ENCODE measurements around the gene MISP. TPM values are rescaled to one million over a fixed set of nuclear protein-coding genes. Genes with fewer than 3 reads are reported as not detected.
A peak's percentile ranks its signal among the peaks of the same experiment; 100 is the strongest.

The MISP gene
- total and polyA plus RNA-seq, 9 of the 15 experiments (the other 6 are each of a cell fraction or from before 2014, with no cell fraction given): 0.04 to 0.29 (median 0.05) TPM; not detected in 5

DNA sequence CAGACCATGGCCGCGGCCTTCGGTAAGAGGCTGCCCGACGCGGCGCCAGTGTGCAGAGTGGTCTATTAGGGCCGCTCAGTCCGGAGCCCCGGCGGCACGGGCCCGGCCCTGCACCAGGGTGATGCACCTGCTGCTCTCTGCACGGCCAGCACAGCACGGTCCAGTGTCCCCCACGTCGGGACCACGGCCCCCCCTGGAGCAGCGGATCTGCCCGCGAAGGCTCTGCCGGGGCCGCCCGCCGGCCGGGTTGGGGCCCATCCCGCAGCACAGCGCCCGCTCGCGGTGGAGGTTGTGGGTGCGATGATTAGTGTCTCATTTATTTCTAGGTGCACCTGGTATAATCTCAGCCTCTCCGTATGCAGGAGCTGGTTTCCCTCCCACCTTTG lies 54.2 kb downstream of the MISP start (continued):
- TF ChIP-seq CTCF (IDR thresholded peaks at IDR 0.05 in 2 of 3, conservative IDR thresholded peaks at IDR 0.05 in 1 of 3; ENCODE audit: insufficient read depth in 2 of 3, low read depth in 1 of 3, low read length in 3 of 3): no peak
- TF ChIP-seq USF2 (CRISPR knock-in tag; IDR thresholded peaks at IDR 0.05): no peak
- TF ChIP-seq ADNP (tag; IDR thresholded peaks at IDR 0.05): no peak
- peak; percentile 11 for TF ChIP-seq RBM22 (IDR thresholded peaks at IDR 0.05; ENCODE audit: low read depth, low read length, poor library complexity, severe bottlenecking)
- TF ChIP-seq, protein P1, sequence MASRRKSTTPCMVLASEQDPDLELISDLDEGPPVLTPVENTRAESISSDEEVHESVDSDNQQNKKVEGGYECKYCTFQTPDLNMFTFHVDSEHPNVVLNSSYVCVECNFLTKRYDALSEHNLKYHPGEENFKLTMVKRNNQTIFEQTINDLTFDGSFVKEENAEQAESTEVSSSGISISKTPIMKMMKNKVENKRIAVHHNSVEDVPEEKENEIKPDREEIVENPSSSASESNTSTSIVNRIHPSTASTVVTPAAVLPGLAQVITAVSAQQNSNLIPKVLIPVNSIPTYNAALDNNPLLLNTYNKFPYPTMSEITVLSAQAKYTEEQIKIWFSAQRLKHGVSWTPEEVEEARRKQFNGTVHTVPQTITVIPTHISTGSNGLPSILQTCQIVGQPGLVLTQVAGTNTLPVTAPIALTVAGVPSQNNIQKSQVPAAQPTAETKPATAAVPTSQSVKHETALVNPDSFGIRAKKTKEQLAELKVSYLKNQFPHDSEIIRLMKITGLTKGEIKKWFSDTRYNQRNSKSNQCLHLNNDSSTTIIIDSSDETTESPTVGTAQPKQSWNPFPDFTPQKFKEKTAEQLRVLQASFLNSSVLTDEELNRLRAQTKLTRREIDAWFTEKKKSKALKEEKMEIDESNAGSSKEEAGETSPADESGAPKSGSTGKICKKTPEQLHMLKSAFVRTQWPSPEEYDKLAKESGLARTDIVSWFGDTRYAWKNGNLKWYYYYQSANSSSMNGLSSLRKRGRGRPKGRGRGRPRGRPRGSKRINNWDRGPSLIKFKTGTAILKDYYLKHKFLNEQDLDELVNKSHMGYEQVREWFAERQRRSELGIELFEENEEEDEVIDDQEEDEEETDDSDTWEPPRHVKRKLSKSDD (conservative IDR thresholded peaks at IDR 0.05; ENCODE audit: low read length): no peak
